HUDEP-2 (cell line): Measurements from ENCODE around the gene TTC39C.
"Not testable (repeated sequence)": the region's sequence is repeated elsewhere in the genome, so short reads cannot be mapped to it uniquely, and the experiment has no call there.

ENCODE experiments used
- DNase-seq, 76 experiments: peaks; one replicate each; lab custom pipeline; 2025; ENCODE audit not compliant: unreplicated experiment in 76 of 76; lab: John Stamatoyannopoulos, UW

Gene TTC39C

DNA sequence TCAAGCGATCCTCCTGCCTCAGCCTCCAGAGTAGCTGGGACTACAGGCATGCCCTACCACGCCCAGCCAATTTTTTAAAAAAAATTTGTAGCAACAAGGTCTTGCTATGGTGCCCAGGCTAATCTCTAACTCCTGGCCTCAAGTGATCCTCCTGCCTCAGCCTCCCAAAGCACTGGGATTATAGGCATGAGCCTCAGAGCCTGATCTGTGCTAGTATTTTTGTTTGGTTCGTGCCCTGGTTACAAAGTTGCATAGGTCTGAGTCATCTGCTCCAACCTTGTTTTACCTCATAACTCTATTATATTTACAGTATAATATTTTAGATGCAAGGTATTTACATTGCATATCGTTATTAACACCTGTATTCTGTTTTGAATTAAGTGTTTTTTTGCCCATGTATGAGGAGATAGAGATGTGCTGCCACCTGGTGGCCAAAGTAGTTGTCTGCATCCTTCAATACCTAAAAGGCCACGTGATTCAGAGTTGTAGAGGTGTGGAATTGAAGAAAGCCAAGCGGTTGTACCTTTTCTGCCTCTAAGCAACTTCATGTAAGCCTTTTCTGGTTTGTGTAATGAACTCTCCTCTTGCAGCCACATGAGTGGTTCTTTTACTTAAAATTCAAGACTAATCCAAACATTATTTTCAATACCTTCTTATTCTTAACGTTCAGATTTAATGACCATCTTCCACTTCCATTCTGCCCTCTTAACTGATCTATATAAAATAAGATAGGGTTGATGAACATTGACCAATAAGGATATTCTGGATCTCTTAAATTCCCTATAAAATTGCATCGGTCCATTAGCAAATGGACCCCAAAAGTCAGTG lies 104.4 kb downstream of the TTC39C start:
- peak in 61 of 76 experiments; percentile 1 to 70 (median 30) for DNase-seq

DNA sequence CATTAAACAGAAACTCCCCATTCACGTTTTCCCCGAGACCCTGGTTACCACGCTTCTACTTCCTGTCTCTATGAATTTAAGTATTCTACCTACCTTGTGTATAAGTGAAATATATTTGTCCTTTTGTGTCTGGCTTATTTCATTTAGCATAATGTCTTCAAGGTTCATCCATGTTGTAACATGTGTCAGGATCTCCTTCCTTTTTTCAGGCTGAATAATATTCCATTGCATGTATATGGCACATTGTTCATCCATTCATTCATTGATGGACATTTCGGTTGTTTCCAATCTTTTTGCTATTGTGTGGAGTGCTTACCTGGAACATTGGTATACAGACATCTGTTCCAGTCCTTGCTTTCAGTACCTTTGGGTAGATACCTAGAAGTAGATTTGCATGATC lies 106.1 kb downstream of the TTC39C start:
- no peak for DNase-seq

DNA sequence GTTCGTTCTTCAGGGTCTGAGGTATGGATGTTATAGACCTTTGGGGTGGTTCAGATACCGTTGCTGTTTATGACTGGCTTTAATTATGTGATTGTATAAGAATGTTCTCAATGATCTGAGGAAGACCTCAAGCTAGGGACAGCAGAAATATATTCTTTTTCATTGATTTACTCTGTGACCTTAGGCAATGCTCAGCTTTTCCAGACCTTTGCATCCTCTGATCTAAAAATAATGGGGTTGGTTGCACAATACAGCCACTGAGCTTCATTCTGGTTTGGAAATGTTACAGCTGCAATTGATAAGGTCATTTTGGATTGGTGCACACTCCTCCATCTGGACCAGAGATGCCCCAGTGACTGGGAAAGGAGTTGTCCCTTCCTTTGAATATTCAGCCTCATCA lies 107.1 kb downstream of the TTC39C start:
- DNase-seq: no peak

DNA sequence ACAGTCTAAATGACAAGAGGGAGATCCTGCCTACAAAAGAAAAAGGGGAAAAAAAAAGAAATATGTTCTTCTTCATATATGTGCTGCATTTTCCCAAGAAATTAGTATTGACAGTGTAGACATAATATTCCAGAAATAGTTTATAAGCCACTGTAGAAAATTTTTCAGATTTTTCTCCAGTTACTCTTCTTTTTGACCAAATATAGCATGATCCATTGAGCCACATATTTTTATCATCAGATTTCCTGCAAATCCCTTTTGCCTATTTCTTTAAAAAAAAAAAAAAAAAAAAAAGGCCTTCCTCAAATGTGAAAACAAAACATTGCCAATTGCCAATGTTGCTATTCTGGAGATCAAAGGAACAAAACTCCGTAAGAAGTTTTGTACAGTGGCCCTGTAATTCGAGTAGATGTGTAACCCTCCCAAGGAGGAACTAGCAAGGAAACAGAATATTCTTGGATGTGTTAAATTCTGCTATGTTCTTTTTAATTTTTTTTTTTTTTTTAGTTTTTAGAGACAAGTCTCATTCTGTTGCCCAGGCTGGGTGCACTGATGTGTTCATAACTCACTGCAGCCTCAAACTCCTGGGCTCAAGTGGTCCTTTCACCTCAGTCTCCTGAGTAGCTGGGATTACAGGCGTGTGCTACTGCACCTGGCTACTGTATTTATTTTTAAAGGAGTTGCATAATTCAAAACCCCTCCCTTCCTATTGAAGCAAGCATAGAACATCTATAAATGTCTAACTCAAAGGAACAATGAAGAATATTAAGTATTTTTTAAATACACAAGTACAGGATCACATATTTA lies 111.8 kb downstream of the TTC39C start:
- no peak for DNase-seq

DNA sequence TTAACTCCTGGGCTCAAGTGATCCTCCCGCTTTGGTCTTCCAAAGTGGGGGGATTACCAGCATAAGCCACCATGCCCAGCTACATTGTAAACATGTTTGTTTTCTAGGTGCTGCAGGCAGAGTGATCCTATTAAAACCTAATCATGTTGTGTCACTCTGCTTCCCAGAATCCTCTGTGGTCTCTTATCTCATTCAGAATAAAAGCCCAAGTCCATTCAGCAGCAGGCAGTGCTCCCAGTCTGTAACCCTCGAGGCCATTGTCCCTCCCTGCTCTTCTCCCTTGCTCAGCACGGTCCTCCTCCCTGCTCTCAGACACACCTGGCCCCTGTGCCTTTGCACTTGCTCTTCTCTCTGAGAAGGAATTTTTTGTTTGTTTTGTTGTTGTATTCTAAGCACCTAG lies 113.2 kb downstream of the TTC39C start:
- no peak for DNase-seq

DNA sequence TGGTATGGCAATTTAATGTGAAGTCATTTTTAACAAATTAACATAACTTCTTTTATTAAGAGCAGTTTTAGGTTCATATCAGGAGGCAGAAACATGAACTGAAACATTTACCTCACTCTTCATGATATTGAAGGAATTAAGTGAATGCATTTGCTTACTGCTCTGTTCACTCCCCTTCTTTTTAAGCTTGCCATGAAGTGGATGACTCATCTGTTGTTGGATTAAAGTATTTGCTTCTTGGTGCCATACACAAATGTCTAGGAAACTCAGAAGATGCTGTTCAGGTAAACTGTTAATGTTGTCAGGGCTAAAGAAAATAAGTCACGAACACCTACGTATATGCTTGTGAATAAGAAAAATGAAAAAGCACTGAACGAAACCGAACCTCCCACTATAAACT lies 114.1 kb downstream of the TTC39C start:
- DNase-seq: no peak

DNA sequence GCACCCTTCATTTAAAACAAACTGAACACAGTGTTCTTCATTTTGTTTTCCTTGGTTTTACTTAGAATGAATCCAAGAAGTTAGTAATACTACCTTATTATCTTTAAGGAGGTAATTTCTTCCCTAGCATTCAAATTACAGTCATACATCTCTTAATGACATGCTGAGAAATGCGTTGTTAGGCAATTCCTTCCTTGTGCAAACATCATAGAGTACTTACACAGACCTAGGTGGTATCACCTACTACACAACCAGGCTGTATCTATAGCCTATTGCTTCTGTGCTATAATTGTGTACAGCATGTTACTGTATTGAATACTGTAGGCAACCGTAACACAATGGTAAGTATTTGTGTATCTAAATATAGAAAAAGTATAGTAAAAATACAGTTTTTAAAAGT lies 115.9 kb downstream of the TTC39C start:
- no peak for DNase-seq

DNA sequence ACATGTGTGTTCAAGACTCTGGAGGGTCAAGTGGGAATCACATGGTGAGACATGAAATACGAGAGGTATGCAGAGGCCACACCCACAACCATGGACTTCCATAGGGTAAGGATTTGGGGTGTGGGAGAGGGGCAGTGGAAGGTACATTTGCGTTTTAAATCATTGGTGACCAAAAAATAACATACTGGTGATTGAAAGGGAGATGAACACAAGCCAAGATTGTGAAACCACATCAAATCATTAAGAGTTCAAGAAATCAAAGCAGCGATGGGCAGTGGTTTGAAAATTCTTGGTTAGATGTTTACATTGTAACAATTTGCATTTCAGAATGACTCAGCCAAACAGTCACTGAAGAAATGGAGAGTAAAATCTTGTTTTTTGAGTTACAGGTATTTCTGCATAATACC lies 122.4 kb downstream of the TTC39C start:
- no peak for DNase-seq

DNA sequence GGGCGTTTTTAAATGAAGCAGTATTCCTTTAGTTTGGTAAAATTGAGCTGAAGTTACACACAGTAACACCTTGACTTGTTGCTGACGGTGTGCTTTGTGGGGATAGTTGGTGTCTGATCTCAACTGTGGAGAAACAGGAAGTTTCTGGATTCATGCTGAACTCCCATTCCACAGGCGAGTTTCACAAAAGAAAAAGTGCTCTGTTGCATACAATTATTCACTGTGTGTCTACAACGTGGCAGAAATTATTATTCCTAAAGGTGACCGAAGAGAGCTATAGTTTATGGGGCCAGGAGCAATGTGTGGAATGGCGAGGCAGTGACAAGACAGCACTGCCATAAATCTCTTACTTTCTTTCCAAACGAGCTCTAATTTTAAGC lies 123.8 kb downstream of the TTC39C start:
- no peak for DNase-seq

DNA sequence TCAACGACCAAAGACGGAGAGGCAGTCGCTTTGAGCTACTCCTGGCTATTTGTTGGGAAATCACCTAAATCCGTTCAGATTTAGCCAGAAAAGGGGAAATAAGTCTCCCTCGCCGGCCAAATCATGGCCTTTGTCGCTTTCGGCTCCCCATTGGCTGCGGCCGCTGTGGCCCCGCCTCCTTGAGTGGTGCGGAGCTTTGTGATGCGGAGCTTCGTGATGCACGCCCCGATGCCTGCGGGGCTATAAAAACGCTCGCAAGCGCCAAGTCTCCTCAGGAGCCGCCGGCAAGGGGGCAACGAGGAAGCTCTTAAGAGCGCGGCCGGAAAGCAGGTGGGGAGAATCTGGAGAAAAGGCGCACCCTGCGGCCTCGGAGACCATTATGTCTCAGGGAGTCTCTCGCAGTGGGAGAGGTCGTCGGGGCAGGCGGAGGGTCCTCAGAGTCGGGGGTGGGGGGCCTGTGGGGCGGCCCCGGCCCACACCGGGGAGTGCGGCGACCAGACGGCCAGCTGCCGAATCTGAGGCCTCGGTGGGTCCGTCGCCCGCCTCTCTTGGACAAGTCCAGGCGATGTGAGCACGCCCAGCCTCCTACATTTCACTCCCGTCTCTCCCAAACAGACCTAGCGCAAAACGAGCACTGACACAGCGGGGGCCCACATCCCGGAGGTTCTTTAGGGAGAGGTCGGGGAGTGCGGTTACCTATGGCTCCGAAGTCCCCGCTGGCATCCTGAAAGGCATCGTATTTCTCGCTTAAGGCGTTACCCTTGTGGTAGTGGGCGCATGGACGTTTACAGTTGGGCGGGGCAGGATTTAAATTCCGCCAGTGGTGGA lies 124.4 kb downstream of the TTC39C start, which contains the start of gene CABYR:
Gene CABYR (plus strand): TSS at position 274 of the 828 bp plus-strand sequence. CDS start 4,053 bp downstream, outside the sequence.
- peak in 10 of 76 experiments; percentile 2 to 28 (median 19) for DNase-seq

DNA sequence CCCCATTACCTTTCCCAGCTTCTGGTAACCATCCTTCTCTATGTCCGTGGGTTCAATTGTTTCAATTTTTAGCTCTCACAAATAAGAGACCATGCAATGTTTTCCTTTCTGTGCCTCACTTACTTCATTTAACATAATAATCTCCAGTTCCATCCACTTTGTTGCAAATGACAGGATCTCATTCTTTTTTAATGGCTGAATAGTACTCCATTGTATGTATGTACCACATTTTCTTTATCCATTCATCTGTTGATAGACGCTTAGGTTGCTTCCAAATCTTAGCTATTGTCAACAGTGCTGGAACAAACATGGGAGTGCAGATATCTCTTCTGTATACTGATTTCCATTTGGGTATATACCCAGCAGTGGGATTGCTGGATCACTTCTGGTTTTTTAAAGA lies 126.1 kb downstream of the TTC39C start:
- DNase-seq: no peak

DNA sequence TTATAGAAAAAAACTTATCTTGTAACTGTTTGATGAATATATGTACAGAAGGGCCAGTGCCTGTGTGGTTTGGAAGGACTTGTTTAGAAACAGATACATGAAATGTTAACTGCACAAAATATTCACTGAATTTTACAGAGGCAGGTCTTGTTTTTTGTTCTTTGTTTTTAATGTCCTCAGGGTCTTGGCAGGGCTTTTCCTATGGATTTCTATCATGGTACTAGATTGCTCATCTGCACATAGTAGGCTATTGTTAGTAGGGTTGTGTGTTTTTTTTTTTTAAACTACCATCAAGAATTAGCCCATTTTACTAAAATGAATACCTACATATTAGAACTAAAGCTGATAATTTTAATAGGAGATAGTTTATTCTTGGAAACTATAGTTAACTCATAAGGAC lies 127.8 kb downstream of the TTC39C start:
- no peak for DNase-seq

DNA sequence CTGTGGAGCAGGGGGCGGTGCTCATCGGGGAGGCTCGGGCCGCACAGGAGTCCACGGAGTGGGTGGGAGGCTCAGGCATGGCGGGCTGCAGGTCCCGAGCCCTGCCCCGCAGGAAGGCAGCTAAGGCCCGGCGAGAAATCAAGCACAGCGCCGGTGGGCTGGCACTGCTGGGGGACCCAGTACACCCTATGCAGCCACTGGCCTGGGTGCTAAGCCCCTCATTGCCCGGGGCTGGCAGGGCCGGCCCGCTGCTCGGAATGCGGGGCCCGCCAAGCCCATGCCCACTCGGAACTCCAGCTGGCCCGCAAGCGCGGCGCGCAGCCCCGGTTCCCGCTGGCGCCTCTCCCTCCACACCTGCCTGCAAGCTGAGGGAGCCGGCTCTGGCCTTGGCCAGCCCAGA lies 135.0 kb downstream of the TTC39C start:
- not testable (repeated sequence) for DNase-seq

DNA sequence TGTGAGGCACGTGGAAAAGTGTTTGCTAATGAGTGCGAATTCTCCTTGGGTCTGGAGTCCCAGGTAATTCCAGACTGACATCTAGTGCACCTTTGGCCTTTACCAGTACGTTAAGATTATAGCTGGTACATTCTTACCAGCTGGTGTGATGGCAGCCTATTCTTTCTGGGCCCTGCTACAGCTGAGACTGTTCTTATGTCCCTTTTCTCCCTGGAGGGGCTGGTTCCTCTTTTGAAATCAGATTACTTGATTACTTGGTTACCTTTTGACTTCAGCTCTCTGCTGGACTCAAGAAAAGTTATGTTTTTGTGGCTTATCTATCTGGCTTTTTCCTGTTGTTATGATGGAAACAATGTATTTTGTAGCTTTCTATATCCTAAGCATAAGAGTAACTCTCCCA lies 138.8 kb downstream of the TTC39C start:
- no peak for DNase-seq

DNA sequence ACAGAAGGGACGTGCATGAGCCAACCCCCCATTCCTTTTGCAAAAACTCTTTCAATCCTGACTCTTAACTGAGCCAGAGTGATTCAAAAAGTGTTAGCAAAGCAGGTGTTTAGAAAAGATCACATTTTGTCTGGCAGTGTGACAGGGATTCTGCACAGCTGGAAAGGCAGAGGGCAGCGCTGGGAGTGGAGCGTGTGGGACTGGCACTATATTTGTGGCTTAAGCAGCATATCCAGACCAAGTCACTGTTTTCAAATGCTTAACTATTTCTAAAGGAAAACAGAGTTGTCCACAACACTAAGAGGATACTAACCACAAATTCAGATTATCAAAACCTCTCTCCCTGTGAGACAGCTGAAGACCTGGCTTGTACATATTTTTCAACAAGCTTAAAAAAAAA lies 143.3 kb downstream of the TTC39C start:
- no peak for DNase-seq

DNA sequence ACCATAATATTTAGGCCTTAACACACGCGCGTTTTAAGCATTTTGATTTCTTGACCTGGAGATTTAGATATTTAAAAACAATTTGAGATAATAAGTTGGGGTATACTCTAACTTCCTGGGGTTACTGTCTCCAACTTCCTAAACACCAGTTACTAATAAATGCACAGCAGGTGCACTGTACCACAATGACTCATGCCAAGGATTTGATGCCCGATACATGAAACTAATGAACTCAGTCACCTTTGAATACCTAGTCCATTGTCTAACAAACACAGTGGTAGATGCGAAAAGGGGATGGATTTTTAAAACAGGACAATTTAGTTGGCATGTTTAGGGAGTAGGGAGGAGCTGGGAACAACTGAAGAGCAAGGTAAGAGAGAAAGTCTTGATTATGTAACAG lies 145.5 kb downstream of the TTC39C start:
- DNase-seq: no peak

DNA sequence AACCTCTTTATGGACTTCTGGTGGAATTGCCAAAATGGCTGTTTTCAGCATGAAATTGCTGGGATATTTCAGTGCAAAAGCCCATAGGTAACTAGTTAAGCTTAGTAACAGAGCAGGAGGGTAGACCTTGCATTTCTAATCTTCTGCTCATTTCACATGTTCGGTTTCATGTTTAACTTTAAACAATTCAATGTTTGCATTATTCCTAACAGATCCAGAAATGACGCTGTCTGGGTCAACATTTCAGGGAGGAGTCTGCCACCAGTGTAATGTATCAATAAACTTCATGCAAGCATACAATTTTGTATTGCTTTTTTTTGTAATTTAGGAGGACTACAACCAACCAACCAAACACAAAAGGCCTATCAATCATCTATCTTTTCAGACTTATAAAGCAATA lies 146.8 kb downstream of the TTC39C start:
- no peak for DNase-seq

DNA sequence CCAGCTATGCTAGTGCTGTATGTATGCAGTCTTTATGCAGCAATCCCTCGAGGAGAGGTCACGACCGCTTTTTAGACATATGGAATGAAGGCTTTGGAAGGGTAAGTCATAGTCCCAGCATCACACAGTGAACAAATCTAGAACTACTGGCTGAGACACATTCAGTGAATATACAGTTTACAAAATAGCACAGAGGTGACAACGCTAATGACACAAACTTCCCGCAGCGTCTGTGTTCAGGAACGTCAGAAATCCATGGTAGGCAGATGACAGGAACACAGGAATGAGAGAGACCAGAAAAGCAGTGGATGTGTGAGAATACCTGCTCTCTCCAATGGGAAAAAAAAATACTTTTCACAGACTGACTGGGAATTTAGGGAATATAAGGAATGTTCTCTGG lies 153.9 kb downstream of the TTC39C start:
- DNase-seq: no peak

DNA sequence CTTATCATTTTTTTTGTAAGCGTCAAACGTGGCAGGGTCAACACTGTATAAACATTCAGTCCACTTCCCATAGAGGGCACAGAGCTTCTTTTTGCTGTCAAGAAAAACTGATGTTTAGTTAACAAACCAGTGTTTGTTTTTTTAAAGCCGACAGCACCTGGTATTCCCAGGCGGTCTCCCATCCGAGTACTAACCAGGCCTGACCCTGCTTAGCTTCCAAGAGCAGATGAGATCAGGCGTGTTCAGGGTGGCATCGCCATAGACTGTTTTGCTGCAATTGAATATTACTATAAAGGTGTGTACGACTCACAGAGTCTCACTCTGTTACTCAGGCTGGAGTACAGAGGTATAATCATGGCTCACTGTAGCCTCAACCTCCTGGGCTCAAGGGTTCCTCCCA lies 155.8 kb downstream of the TTC39C start:
- DNase-seq: no peak

DNA sequence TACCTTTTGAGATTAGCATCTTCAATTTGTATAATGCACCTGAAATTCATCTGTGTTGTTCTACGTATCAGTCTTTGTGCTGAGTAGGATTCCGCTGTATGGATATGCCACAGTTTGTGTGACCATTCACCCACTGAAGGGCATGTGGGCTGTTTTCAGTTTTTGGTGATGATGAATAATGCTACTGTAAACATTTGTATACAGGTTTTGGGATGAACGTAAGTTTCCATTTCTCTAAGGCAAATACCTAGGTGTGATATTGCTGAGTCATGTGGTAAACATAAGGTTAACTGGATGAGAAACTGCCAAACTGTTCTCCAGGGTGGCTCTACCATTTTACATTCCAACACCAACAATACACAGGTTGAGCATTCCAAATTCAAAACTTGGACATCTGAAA lies 159.4 kb downstream of the TTC39C start:
- DNase-seq: no peak
